WERI-Rb-1 (cell line): ENCODE results near the gene AGO4.

ENCODE experiments used
- DNase-seq: peaks from one replicate; pipeline ENCODE4 v3.0.0-alpha.2; 2020
- H3K27ac ChIP-seq: fragments of 250-450 bp; sonication (Bioruptor Pico); 2 replicates; pipeline ENCODE4 v1.5.1; 2020; ENCODE audit warnings: mild to moderate bottlenecking, moderate library complexity
- H3K27me3 ChIP-seq: fragments of 250-450 bp; sonication (Bioruptor Pico); 2 replicates; pipeline ENCODE4 v1.5.1; 2021; ENCODE audit warnings: mild to moderate bottlenecking, low read depth, moderate library complexity; ENCODE audit not compliant: insufficient read depth, severe bottlenecking
- H3K36me3 ChIP-seq: fragments of 250-450 bp; sonication (Bioruptor Pico); 2 replicates; pipeline ENCODE4 v1.5.1; 2020; ENCODE audit warnings: mild to moderate bottlenecking, moderate library complexity
- H3K4me3 ChIP-seq: 2 replicates; pipeline ENCODE4 v1.5.1; 2011; ENCODE audit warnings: low read depth, mild to moderate bottlenecking, control low read depth, low read length
- H3K9me3 ChIP-seq: fragments of 250-450 bp; sonication (Bioruptor Pico); 2 replicates; pipeline ENCODE4 v1.5.1; 2021; ENCODE audit warnings: mild to moderate bottlenecking, moderate library complexity; ENCODE audit not compliant: severe bottlenecking
- TF ChIP-seq, protein P1 (sequence below): IDR thresholded peaks from 2 replicates; pipeline ENCODE4 v1.5.1; 2011; ENCODE audit warnings: low read depth, mild to moderate bottlenecking, control low read depth, inconsistent platforms, low read length

AGO4 gene

DNA sequence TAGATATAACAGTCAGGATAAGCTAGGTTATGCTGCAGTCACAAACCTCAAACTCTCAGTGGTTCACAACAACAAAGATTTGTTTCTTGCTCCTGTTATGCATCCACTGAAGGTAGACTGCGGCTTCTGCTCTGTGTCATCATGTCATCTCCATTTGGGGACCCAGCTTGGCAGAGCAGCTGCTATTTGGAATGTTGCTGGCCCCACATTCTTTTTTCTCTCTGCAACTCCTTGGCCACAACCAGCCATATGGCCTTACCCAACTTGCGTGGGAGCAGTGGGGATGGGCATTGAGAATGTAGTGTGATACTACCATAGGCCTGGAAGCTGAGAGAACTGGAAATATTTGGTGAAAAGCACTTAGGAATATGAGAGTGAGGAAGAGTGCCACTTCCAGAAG is 26.4 kb downstream of the AGO4 start:
- TF ChIP-seq, protein P1, sequence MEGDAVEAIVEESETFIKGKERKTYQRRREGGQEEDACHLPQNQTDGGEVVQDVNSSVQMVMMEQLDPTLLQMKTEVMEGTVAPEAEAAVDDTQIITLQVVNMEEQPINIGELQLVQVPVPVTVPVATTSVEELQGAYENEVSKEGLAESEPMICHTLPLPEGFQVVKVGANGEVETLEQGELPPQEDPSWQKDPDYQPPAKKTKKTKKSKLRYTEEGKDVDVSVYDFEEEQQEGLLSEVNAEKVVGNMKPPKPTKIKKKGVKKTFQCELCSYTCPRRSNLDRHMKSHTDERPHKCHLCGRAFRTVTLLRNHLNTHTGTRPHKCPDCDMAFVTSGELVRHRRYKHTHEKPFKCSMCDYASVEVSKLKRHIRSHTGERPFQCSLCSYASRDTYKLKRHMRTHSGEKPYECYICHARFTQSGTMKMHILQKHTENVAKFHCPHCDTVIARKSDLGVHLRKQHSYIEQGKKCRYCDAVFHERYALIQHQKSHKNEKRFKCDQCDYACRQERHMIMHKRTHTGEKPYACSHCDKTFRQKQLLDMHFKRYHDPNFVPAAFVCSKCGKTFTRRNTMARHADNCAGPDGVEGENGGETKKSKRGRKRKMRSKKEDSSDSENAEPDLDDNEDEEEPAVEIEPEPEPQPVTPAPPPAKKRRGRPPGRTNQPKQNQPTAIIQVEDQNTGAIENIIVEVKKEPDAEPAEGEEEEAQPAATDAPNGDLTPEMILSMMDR = no peak
- Histone ChIP-seq H3K27ac (no peak overlapping the region), H3K27me3 (no peaks in the 10 kb centered on the region), H3K4me3 (no peak overlapping the region), H3K36me3 (peaks cover 65% of the 10 kb centered on the region), H3K9me3 (no peaks in the 10 kb centered on the region)
- DNase-seq = no peak

DNA sequence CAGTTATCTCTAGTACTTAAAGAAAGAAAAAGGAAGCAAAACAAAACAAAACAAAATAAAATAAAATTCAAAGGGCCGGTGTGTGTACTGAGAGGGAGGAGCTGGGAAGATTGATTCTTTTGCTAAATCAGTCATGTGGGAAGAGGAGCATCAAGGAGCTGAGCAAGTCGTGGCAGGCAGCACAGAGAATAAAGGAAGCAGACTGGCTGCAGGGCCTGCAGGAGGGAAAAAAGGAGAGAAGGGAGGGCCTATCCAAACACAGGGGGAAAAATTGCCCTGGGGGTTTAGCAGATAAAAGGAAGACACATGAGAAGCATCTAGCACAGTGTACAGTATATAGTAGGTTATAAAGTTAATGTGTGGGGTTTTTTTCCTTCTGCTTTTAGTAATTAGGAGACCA is 27.6 kb downstream of the AGO4 start:
- H3K27ac ChIP-seq = no peak overlapping the region
- H3K4me3 ChIP-seq = no peak overlapping the region
- TF ChIP-seq, protein P1 = no peak
- DNase-seq = no peak
- H3K36me3 ChIP-seq = peaks cover 66% of the 10 kb centered on the region
- H3K9me3 ChIP-seq = no peaks in the 10 kb centered on the region
- H3K27me3 ChIP-seq = no peaks in the 10 kb centered on the region

DNA sequence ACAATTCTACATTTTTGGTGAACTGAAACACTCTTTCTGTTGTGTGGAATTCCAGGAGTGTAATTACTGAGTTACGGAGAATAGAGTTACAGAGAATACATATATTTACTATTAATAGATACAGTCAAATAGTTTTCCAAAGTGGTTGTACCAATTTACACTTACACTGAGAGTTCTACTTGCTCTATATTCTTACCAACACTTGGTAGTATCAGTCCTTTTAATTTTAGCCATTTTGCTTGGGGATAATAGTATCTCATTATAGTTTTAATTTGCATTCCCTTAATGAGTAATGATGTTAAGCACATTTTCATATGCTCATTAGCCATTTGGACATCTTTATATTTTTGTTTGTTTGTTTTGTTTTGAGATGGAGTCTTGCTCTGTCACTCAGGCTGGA is 28.9 kb downstream of the AGO4 start:
- H3K36me3 ChIP-seq = peaks cover 71% of the 10 kb centered on the region
- TF ChIP-seq, protein P1 = no peak
- DNase-seq = no peak

DNA sequence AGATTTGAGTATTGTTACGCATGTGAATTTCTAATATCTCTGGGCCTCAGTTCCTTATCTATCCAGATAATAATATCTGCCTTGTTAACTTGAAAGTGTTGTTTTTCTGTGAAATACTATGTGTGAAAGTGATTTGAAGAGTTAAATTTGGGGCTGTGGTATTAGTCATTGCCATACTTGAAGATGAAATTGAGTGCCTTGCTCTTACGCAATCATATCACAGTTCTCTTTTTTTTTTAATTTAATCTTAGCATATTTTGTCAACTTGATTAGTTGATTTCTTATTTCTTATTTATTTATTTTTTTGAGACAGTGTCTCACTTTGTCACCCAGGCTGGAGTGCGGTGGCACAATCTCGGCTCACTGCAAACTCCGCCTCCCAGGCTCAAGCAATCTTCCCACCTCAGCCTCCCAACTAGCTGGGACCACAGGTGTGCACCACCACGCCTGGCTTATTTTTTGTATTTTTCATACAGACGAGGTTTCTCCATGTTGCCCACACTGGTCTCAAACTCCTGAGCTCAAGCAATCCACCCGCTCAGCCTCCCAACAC is 31.0 kb downstream of the AGO4 start:
- Histone ChIP-seq H3K4me3 (no peak overlapping the region), H3K9me3 (no peaks in the 10 kb centered on the region), H3K27ac (no peak overlapping the region), H3K36me3 (peaks cover 71% of the 10 kb centered on the region), H3K27me3 (no peaks in the 10 kb centered on the region)
- TF ChIP-seq, protein P1 = no peak
- DNase-seq = no peak

More for the DNA sequence above, 28.9 kb downstream of the AGO4 start:
- H3K27me3 ChIP-seq = no peaks in the 10 kb centered on the region
- no peak overlapping the region for H3K4me3 ChIP-seq
- H3K9me3 ChIP-seq = no peaks in the 10 kb centered on the region
- H3K27ac ChIP-seq = no peak overlapping the region

DNA sequence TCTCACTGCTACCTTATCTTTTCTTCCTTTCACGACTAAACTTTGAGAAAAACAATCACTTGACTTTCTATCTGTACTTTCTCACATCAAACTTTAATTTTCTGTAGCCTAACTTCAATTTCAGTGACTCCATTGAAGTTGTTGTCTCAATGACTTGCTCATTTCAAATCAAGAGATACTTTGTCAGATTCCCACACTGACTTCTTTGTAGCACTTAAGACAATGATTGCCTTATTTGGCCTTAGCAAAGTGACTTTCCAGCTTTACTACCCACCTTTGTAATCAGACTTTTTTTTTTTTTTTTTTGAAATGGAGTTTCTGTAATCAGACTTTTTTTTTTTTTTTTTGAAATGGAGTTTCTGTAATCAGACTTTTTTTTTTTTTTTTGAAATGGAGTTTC is 37.0 kb downstream of the AGO4 start:
- TF ChIP-seq, protein P1 = no peak
- Histone ChIP-seq H3K4me3 (no peak overlapping the region), H3K27me3 (no peaks in the 10 kb centered on the region), H3K27ac (no peak overlapping the region), H3K9me3 (no peaks in the 10 kb centered on the region), H3K36me3 (peaks cover 35% of the 10 kb centered on the region)
- DNase-seq = no peak

DNA sequence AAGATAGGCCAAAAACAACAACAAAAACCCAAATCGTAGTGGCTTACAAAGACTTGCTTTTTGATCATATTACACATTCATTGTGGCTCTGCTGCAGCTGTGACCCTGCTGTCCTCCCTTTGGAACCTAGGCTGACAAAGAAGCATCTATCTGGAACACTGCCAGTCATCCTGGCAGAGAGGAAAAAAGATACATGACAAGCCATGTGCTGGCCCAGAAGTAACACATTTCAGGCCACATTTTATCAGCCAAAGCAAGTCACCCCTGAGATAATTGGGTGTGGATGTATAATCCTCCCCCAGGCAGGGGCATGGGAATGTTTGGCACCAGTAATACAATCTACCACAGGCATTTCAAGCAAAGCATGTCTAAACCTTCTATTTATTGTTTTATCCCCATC is 38.0 kb downstream of the AGO4 start:
- Histone ChIP-seq H3K27ac (no peak overlapping the region), H3K36me3 (peaks cover 40% of the 10 kb centered on the region), H3K27me3 (no peaks in the 10 kb centered on the region), H3K9me3 (no peaks in the 10 kb centered on the region), H3K4me3 (no peak overlapping the region)
- TF ChIP-seq, protein P1 = no peak
- DNase-seq = no peak
